KBM-7 (cell line): ENCODE data around the gene NDUFV2.

Experiments
- DNase-seq: peaks from one replicate; pipeline ENCODE4 v3.0.0-alpha.2; 2015
- in situ Hi-C: fragments of 300-500 bp; cut with MboI; formaldehyde crosslinking; loops from 2 replicates; pipeline ENCODE4 v1.14.3; 2020; ENCODE audit warnings: low sequenced_read_pairs, low pct_unique_long_range_greater_than_20kb, mixed read lengths

NDUFV2 gene

DNA sequence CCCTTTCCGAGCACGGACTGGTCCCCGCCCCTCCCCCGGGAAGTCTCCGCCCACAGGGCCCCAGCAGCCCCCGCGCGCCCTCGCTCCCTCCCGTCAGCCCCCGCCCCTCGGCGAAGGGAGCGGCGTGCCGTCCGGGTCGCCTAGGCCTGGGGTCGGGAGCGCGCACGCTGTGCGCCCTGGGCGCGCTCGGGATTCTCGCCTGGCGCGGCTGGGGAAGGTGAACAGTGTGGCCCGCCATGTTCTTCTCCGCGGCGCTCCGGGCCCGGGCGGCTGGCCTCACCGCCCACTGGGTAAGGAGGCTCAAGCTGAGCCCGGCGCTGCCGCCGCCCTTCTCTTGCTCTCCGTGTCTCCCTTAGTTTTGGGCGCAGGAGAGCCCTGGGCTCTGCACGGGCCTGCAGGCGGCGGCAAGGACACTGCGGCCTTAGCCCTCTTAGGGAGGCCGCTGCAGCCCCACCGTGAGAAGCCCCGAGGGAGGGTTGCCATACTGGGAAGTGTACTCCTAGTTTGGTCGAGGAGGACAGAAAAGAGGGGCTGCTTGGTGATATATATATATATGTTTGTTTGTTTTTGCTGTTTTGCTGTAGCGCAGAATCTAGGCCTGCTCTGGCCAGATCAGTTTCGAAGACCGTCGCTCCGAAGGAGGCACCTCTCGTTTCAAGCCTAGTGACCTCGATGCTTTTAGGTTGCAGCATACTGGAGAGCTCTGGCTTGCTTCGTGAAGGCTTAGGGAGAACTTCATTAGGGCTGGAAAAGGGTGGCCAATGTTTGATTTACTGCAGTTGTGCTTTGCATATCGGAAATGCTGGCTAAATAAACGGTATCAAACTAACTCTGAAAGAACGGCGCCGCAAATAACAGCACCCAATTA is at the start of gene NDUFV2:
TSS of gene NDUFV2 (plus strand) at position 192 of the 868 bp plus-strand sequence. CDS start at position 237, 45 bp downstream.
- in situ Hi-C loops = no loop called here

DNA sequence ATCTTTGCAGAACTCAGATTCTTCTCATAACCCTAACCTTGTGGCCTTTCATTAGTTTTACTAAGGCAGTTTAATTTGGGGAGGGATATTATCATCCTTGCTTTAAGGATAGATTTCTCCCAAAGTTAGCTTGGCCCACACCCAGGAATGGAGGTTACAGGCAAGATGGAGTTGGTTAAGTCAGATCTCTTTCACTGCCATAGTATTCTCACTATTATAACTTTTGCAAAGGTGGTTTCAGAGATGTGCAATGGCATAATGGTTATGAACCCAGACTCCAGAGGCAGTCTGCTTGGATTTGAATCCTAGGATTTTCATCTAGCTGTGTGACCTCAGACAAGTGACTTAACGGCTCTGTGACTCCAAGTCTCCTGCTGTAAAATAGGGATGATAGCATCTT is 48.7 kb upstream of the NDUFV2 start:
- in situ Hi-C loops = no loop called here
- DNase-seq = no peak

More for the DNA sequence above, at the start of gene NDUFV2:
- peak; percentile 92 for DNase-seq

GRCh38 chr18:9055185-9055584 is 47.3 kb upstream of the NDUFV2 start:
- DNase-seq = peak; percentile 34

GRCh38 chr18:9055626-9056025 is 46.9 kb upstream of the NDUFV2 start:
- in situ Hi-C loops = no loop called here
- no peak for DNase-seq

More at GRCh38 chr18:9055185-9055584, 47.3 kb upstream of the NDUFV2 start:
- in situ Hi-C loops = no loop called here

DNA sequence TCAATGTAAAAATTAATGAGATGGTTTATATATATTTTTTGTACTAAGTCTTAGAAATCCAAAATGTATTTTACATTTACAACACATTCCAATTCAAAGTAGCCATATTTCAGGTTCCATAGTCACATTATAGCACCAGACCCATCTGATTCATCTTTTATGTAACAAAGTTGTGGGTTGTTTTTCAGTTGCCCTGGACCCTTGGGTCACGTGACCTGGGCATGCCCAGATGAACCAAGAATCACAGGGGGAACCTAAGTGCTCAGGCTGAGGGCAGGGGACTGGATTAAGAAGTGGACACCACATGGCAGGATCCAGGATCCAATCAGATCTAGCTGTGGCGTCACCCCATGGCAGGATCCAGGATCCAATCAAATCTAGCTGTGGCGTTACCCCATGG is 44.9 kb upstream of the NDUFV2 start:
- in situ Hi-C loops = no loop called here
- DNase-seq = no peak

DNA sequence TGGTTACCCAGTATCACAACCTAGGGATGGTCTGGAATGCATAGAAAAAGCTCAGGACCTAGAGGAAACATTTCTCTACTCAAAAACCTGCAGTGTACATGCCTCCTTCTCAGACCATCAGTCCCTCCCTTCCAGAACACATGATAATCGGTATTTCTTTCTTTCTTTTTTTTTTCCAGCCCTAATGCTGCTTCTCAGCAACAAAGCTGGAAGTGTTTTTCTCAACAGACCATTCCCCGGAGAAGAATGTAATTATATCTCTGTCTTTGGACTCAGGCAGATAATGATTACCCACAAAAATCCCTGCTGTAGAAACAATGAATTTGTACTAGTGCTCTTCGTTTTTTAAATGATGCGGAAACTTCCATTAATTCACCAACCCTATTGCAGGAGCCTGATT is 44.1 kb upstream of the NDUFV2 start:
- in situ Hi-C loops = no loop called here

GRCh38 chr18:9062418-9062751 is 40.1 kb upstream of the NDUFV2 start:
- in situ Hi-C loops = no loop called here
- DNase-seq = no peak

More for the DNA sequence above, 44.1 kb upstream of the NDUFV2 start:
- DNase-seq = no peak

DNA sequence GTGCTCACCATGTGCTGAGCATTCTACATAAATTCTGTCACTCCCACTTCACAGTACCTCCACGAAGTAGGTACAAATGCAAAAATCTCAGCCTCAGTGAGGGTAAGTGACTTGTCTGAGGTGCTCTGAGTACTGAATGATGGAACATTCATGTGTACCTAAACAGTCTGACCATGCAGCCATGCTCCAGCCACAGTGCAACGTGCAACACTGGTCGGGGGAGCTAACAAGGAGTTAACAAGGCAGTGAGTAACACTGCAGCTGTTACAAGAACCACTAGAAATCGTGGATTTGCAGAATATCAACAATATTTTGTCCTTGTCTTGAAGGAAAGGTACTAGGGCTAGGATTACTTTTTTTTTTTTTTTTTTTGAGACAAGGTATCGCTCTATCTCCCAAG is 36.6 kb upstream of the NDUFV2 start:
- in situ Hi-C loops = no loop called here
- no peak for DNase-seq

DNA sequence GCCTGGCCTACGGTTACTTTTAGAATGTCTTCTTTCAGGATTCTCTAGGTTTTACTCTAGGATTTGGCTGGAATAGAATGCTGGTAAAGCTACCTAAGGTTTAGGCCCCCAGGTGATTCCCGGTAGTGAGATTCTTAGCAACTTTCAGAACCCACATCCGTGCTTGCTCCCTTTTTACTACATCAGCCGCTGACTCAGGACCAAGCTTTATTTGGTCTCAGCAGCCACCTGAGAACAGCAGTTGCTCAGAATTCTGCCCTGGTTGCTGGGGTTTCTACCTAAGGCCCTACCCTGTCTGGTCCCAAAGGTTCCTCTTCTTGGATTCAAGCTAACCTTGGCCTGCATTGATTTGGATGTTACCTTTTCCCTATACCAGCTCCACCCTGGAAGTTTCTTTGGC is 36.1 kb upstream of the NDUFV2 start:
- DNase-seq = no peak
- in situ Hi-C loops = no loop called here

- no peak for DNase-seq
- in situ Hi-C loops = no loop called here
These were observed 35.6 kb upstream of the NDUFV2 start for GRCh38 chr18:9066817-9067306.

- DNase-seq = no peak
- in situ Hi-C loops = no loop called here
These were observed 34.7 kb upstream of the NDUFV2 start for GRCh38 chr18:9067823-9068222.

DNA sequence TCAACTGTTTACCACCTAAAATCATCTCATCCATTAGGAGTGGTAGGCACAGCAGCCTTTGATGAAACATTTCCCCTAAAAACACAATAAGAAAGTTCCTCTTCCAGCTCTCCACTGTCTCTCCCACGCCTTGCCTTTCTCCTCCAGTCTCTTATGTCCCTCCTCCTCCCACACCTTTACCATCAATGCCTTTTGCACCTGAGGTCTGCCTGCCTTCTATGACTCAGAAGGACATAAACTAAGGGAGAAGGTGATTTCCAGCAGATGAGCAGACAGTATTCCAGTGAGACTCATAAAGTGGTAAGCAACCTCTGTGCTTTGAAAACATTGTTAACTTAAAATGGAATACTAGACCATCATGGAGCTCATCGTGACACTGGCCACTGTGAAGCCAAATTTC is 34.2 kb upstream of the NDUFV2 start:
- in situ Hi-C loops = no loop called here
- no peak for DNase-seq

GRCh38 chr18:9069601-9070000 is 32.9 kb upstream of the NDUFV2 start:
- DNase-seq = peak; percentile 75
- in situ Hi-C loops = no loop called here

DNA sequence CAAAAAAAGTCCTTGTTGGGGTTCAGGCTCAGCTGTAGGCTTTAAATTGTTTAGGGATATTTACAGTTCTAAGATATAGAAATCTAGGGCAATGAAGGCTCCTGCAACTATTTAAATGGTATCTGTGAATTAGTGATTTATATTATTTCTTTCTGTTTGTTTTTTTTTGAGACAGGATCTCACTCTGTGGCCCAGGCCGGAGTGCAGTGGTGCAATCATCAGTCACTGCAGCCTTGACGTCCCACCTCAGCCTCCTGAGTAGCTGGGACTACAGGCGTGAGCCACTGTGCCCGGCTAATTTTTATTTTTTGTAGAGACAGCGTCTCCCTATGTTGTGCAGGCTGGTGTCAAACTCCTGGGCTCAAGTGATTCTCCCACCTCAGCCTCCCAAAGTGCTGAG is 32.3 kb upstream of the NDUFV2 start:
- in situ Hi-C loops = no loop called here
- DNase-seq = no peak

DNA sequence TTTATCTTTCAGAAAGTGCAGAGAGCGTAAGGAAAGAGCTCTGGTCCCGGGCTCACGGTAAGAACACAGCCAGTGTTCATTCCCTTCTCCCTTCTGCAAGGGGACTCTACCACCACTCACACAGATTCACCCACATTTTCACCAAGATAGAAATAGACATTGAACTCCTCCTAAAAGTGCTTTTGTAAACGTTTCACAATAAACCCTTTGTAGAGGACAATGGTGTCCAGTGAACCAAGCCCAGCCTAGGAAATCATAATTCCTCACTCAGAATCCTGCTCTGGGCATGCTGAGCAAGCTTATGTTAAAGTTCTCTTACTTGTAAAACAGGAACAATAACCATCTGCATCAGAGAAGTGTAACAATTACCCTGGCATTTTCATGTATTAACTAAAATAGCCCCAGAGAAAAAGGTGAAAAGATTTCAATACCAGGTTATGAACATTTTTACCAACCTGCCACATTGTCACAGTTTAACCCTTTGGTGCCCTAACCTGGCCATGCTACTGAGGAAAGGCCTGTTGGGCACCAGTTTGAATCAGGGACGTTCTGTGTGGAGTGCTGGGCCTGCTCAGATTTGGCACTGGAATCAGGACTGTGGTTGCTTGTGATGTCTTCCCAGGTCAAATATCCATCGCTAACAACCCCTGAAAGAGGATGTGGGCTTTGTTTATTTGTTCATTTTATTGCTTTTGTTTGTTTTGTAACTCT is 22.5 kb upstream of the NDUFV2 start:
- in situ Hi-C loops = no loop called here

DNA sequence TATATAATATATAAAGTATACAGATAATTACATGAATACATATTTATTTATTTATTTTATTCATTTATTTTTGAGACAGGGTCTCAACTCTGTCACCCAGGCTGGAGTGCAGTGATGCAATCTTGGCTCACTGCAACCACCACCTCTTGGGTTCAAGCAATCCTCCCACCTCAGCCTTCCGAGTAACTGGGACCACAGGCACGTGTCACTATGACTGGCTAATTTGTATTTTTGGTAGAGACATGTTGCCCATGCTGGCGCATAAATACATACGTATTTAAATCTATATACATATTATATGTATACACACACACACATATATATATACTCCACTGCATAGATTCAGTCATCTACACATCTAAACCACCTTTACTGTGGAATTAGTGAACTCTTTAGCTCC is 20.6 kb upstream of the NDUFV2 start:
- in situ Hi-C loops = no loop called here
- peak; percentile 46 for DNase-seq

More for the DNA sequence above, 22.5 kb upstream of the NDUFV2 start:
- no peak for DNase-seq

DNA sequence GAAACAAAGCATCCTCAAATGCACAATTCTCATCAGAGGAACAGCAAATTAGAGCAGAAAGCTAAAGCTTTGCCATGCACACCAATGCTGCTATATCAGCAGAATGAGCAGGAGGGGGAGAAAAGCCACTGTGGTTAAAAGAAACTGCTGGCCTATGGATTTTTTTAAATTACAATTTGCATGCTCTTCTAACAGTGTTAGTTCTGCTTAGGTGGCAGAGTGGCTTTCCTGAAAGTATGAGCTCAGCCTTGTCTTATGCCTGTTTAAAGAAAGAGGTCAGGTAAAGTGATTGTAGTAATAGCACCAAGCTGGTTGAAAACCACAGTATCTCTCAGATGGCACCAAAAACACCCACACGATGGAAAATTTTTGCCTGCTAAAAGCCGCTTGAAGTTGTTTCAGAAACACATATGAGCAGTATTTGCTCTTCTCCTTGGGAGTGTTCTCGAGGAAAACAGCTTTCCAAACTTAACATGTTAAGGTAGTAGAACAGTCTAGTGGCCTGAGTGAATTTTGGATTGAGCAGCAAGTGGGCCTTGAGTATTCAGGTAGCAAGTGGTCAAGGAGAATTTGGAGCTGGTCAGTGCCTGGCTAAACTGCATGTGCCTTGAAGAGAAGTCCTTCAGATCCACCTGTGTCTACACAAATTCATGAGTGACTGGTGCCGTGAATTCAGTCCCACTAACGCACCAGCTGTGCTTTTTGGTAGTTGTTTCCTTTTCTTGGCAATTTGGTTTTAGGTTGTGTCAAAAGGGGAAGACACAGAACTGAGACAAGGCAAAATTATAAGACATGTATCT is 19.6 kb upstream of the NDUFV2 start:
- in situ Hi-C loops = no loop called here
- peak; percentile 67 for DNase-seq

GRCh38 chr18:9086015-9086414 is 16.5 kb upstream of the NDUFV2 start:
- no peak for DNase-seq
- in situ Hi-C loops = no loop called here

GRCh38 chr18:9086624-9087023 is 15.9 kb upstream of the NDUFV2 start:
- no peak for DNase-seq
- in situ Hi-C loops = no loop called here

DNA sequence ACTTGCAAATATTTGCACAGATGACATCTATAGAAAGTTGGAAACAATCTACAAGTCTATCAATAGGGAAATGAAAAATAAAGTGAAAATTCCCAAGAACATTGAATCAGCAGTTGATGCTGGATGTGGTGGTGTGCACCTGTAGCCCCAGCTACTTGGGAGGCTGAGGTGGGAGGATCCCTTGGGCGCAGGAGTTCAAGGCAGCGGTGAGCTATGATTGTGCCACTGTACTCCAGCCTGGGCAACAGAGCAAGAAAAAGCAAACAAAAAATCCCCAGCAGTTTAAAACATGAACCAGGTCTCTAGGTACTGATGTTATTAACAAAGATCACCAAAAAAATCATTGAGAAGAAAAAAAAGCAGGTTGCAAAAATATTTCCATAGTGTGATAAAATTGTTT is 15.4 kb upstream of the NDUFV2 start:
- no peak for DNase-seq
- in situ Hi-C loops = no loop called here
